Measurements from ENCODE around the gene CEP290.

CEP290 gene

DNA sequence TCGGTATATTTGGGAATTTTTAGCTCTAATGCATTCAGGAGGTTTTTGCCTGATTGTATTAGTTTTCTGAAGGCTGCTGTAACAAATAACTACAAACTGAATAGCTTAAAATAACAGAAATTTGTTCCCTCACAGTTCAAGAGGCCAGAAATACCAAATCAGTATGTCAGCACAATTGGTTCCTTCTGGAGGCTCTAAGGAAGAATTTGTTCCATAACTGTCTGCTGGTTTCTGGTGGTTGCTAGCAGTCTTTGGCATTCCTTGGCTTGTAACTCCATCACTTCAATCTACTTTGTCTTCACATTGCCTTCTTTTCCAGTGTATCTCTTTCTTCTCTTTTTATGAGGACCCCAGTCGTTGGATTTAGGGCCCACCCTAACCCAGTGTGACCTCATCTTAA is 21.5 kb upstream of the CEP290 start:
- TF ChIP-seq, protein P1, sequence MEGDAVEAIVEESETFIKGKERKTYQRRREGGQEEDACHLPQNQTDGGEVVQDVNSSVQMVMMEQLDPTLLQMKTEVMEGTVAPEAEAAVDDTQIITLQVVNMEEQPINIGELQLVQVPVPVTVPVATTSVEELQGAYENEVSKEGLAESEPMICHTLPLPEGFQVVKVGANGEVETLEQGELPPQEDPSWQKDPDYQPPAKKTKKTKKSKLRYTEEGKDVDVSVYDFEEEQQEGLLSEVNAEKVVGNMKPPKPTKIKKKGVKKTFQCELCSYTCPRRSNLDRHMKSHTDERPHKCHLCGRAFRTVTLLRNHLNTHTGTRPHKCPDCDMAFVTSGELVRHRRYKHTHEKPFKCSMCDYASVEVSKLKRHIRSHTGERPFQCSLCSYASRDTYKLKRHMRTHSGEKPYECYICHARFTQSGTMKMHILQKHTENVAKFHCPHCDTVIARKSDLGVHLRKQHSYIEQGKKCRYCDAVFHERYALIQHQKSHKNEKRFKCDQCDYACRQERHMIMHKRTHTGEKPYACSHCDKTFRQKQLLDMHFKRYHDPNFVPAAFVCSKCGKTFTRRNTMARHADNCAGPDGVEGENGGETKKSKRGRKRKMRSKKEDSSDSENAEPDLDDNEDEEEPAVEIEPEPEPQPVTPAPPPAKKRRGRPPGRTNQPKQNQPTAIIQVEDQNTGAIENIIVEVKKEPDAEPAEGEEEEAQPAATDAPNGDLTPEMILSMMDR (IDR thresholded peaks at IDR 0.05; ENCODE audit: low read depth, low read length), result no peak
- peak in 1 of 2 donors; percentile 15 for DNase-seq (ENCODE audit: low read depth in 2 of 2)
- no peak overlapping the region for H3K4me3 ChIP-seq (replicated peaks in 1 of 2; ENCODE audit: low read depth in 2 of 2, low read length in 2 of 2)

DNA sequence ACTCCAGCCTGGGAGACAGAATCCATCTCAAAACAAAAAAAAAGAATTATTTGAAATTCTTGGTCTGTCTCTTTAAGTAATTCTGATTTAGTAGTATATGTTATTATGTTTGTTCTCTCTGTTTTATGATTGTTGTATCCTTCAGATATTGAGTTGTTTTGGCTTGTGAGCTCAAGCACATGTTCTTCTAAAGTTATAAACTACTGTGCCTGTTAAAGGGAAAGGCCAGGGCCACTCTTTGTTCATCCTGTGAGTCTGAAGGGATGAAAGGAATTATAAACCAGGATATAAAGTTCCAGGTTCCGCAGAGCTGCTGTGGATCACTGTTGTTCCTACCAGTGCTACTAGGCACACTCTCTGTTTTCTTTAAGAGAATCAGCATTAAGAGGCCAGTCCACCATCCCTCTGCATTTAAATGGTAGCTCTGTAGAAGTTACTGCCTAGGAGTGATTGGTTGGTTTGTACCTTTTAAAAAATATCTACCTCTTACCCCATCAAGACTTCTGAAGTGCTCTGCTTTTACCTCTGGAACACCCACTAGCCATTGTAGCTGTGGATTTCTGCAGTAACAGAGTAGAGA is 14.3 kb upstream of the CEP290 start:
- no peak for DNase-seq (ENCODE audit: low read depth in 2 of 2)
- TF ChIP-seq, protein P1 (IDR thresholded peaks at IDR 0.05; ENCODE audit: low read depth, low read length), result no peak
- H3K4me3 ChIP-seq (replicated peaks in 1 of 2; ENCODE audit: low read depth in 2 of 2, low read length in 2 of 2), result no peak overlapping the region

DNA sequence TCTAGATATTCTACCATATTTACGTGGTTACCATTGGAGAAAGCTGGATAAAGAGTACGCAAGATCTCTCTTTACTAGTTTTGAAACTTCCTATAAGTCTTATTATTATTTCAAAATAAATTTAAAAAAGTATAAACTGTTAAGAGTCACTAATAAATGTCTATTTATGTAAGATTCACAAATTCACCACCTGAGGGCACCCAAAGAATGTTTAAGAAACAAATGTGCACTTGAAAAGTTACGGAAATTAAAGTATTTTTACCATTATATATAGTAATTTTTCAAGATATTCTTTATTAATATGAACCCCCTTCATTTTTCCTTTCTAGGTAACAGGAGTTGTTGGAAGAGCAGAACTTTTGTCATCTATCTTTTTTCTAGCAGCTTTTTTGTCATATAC is 12.1 kb upstream of the CEP290 start:
- TF ChIP-seq, protein P1 (IDR thresholded peaks at IDR 0.05; ENCODE audit: low read depth, low read length), result peak; percentile 22
- DNase-seq (ENCODE audit: low read depth in 2 of 2), result peak; percentile 73 to 84
- no peak overlapping the region for H3K4me3 ChIP-seq (replicated peaks in 1 of 2; ENCODE audit: low read depth in 2 of 2, low read length in 2 of 2)

DNA sequence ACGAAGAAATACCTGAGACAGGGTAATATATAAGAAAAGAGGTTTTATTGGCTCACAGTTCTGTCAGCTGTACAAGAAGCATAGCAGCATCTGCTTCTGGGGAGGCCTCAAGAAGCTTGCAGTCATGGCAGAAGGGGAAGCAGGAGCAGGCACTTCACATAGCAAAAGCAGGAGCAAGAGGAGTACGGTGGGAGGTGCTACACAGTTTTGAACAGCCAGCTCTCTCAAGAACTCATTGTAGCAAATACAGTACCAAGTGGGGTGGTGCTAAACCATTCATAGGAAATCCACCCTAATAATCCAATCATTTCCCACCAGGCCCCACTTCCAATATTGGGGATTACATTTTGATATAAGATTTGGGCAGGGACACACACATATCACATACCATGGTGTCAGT is 8.2 kb upstream of the CEP290 start:
- TF ChIP-seq, protein P1 (IDR thresholded peaks at IDR 0.05; ENCODE audit: low read depth, low read length), result no peak
- DNase-seq (ENCODE audit: low read depth in 2 of 2), result no peak
- H3K4me3 ChIP-seq (replicated peaks in 1 of 2; ENCODE audit: low read depth in 2 of 2, low read length in 2 of 2), result no peak overlapping the region

DNA sequence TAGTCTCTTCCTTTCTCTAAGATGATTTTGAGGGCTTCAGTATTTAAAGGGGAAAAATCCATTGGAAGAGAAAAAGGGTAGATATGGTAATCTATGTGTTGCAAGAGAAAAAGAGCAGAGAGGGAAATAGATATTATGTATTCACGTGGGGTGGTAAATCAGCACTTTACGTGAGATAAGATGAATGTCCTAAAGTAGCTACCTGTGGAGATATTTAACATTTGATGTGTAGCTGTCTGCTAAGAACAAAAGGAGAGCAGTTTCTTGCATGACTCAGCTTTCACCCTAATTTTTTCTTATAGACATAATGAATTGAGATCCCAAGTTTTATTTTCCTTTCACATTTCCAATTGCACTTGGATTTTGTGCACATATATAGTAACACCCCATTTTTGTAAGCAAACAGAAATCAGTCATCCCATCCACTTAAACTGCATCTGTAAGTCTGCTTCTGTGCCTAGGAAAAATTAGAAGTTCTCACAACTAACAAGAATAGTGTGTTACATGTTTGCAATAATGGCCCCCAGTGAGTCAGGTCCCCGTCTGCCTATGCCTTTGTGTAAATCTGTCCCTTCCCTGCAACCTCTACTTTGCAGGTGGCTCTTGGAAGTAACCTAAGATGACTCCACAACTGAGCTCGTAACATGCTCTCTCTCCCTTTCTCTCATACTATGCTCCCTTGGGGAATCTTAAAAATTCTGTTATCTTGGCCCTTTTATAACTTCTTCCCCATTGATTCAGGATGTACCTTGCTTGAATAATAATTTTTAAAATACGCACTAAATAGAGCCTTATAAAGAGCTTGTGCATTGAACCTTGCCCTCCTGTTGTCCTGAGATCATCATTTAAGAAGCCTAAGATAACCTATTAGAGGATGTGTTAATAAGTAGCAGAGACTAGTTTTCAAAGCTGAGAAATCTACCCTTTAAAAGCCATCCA is 3.9 kb upstream of the CEP290 start:
- TF ChIP-seq, protein P1 (IDR thresholded peaks at IDR 0.05; ENCODE audit: low read depth, low read length), result no peak
- DNase-seq (ENCODE audit: low read depth in 2 of 2), result no peak
- no peak overlapping the region for H3K4me3 ChIP-seq (replicated peaks in 1 of 2; ENCODE audit: low read depth in 2 of 2, low read length in 2 of 2)

DNA sequence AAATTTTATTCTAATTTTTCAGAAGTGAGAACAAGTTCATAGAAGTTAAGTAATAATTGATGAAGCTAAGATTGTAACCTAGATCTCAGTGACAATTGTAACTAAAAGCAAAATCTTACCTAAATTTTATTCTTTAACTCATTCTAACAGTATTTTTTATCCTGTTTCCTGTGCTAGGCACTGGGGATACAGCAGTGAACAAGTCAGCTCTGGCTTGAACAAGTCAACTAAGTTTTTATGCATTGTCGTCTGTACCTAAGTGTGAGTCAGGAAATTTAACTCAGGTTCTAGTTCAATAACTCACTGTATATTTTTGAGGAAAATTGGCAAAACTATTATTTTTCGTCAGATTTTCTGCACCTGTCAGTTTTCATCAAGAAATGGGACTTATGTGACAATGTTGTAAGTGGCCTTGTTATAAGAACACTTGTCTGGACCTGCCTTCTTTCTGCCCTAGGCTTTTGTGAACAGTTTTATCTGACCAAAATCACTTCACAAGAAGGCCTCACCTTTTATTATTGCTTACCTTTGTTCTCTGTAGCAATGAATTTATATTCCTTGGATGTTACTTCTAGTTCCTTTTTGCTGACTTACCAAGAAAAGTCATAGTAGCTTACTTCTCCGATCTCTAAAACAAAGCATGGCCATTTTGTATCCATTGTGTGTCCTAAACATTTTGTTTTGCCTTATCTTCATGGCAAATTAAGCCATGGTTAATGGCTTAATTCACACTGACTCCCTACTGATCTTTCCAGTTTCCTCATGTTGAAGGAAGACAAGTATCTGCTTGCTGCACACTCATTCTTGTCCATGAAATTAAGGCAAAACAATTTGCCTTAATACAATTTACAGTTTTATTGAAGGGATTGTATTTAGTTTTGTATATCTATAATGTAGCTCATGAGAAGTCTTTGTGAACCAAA is 2.9 kb upstream of the CEP290 start:
- no peak for DNase-seq (ENCODE audit: low read depth in 2 of 2)
- TF ChIP-seq, protein P1 (IDR thresholded peaks at IDR 0.05; ENCODE audit: low read depth, low read length), result no peak
- no peak overlapping the region for H3K4me3 ChIP-seq (replicated peaks in 1 of 2; ENCODE audit: low read depth in 2 of 2, low read length in 2 of 2)

Measured in cardiac fibroblast (primary cell).